Muscle layer of colon (tissue), 2 donors: ENCODE measurements around the gene CCDC34.

Source experiments
- H3K27ac ChIP-seq: one replicate; pipeline ENCODE4 v1.7.0; 2013; ENCODE audit warnings: low read depth, mild to moderate bottlenecking, low read length, moderate library complexity
- H3K27me3 ChIP-seq, 2 donors: one replicate each; pipeline ENCODE4 v1.7.0; 2013; ENCODE audit warnings: low read length in 2 of 2, mild to moderate bottlenecking in 2 of 2; ENCODE audit not compliant: insufficient read depth in 2 of 2, control insufficient read depth in 1 of 2
- H3K36me3 ChIP-seq: one replicate; pipeline ENCODE4 v1.7.0; 2013; ENCODE audit warnings: mild to moderate bottlenecking, low read length; ENCODE audit not compliant: insufficient read depth
- H3K4me1 ChIP-seq: one replicate; pipeline ENCODE4 v1.7.0; 2013; ENCODE audit warnings: mild to moderate bottlenecking, low read length; ENCODE audit not compliant: insufficient read depth
- H3K4me3 ChIP-seq, 2 donors: one replicate each; pipeline ENCODE4 v1.7.0; 2013; ENCODE audit warnings: low read length in 2 of 2, low read depth in 1 of 2, mild to moderate bottlenecking in 1 of 2, moderate library complexity in 1 of 2
- H3K9ac ChIP-seq: one replicate; pipeline ENCODE4 v1.7.0; 2013; ENCODE audit warnings: low read length
- H3K9me3 ChIP-seq: one replicate; pipeline ENCODE4 v1.7.0; 2013; ENCODE audit warnings: mild to moderate bottlenecking, low read length
- donor health status: abdominal sarcoma.
- donor health status: Adenocarcinoma of cecum.

CCDC34 gene, protein sequence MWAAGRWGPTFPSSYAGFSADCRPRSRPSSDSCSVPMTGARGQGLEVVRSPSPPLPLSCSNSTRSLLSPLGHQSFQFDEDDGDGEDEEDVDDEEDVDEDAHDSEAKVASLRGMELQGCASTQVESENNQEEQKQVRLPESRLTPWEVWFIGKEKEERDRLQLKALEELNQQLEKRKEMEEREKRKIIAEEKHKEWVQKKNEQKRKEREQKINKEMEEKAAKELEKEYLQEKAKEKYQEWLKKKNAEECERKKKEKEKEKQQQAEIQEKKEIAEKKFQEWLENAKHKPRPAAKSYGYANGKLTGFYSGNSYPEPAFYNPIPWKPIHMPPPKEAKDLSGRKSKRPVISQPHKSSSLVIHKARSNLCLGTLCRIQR

DNA sequence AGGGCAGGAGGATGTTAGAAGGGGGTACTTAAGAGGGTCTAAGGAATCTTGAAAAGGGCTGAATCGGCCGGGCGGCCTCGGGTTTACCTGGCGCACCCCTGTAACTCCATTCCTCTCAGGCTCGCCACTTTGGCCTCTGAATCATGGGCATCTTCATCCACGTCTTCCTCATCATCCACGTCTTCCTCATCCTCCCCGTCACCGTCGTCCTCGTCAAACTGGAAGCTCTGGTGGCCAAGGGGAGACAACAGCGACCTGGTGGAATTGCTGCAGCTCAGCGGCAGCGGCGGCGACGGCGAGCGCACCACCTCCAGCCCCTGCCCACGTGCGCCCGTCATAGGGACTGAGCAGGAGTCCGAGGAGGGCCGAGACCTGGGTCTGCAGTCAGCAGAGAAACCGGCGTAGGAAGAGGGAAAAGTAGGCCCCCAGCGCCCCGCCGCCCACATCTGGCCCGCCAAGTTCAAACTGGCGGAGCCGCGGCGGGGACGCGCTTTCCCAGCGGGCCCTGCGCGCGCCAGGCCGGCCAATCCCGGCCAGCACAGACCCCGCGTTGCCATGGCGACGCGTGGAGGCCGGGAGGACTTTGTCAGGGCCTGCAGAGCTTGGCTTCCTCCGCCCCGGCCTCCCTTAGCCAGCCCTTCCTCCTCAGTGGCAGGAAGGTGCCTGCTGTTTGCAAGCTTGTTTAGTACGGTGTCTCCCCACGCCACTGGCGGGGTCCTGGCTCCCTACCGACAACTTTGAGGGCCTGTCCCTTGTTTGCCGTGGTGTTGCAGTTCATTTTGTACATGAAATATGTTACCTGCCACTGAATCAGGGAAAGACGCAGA lies at the start of gene CCDC34:
TSS of gene CCDC34 (minus strand) at position 467 of the 827 bp plus-strand sequence. CDS start at position 446, 21 bp downstream.
- Histone ChIP-seq H3K36me3 (no peaks in the 10 kb centered on the region), H3K4me1 (peaks cover 12% of the 10 kb centered on the region), H3K4me3 (peak within 1 kb of the TSS; percentile 52 to 90), H3K9me3 (no peaks in the 10 kb centered on the region), H3K9ac (peak within 1 kb of the TSS; percentile 15), H3K27me3 (no peaks in the 10 kb centered on the region), H3K27ac (peak within 1 kb of the TSS; percentile 13)

DNA sequence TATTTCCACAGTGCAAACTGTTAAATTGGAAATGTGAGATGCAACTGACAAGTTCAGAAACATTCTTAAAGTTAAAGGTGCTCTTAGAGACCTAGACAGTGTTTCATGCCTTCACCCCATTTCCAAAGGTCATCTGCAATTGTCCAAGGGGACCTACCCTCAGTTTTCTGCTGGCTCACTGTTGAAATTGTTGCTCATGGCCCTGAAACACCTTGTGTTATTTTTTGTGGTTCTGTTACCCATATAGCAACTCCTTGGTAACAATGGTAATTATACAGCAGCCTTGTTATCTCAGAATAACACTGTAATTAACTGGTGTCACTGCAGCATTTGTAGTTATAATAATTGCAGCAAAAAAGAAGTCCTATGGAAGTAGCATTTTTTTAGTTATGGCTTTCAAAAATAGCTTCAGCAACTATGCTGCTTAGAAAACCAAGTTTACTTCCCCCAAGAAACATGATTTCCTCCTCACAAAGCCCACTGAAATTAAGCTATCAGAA lies 49.2 kb upstream of the CCDC34 start:
- Histone ChIP-seq H3K36me3 (no peaks in the 10 kb centered on the region), H3K9me3 (no peaks in the 10 kb centered on the region), H3K4me3 (no peak overlapping the region), H3K27me3 (no peaks in the 10 kb centered on the region), H3K4me1 (no peaks in the 10 kb centered on the region), H3K27ac (no peak overlapping the region), H3K9ac (no peak overlapping the region)

DNA sequence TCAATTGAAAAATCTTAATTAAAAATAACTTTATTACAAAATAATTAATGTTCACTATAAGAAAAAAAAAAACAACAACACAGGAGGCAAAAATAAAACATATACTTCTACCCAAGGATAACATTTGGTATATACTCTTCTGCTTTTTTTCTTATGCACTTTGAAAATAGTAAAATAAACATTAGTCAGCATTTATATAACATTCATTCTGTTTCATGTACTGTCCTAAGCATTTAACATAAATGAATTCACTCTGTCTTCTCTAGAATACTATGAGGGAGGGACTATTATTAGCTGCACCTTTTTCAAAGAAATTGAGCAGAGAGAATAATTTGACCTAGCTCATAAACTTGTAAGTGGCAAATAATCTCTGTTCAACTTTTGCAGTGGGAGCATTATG lies 48.3 kb upstream of the CCDC34 start:
- Histone ChIP-seq H3K27ac (no peak overlapping the region), H3K4me1 (no peaks in the 10 kb centered on the region), H3K4me3 (no peak overlapping the region), H3K36me3 (no peaks in the 10 kb centered on the region), H3K9me3 (no peaks in the 10 kb centered on the region), H3K27me3 (no peaks in the 10 kb centered on the region), H3K9ac (no peak overlapping the region)

DNA sequence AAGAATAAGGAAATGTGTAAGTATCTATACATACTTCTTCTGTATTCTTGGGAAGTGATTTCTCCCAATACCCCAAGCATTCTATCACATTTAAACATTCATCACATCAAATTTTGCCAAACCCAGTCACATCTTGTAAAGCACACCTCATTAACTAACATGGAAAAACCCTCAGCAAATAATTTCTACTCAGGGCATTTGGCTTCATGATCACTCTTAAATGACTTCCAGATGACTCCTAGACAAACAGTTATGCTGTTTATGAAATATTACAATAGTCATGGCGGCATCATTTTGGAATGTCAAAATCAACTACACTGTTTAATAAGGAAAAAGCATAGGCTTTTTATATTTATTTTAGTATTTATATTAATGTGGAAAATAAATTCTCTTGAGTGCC lies 47.3 kb upstream of the CCDC34 start:
- Histone ChIP-seq H3K4me1 (no peaks in the 10 kb centered on the region), H3K9ac (no peak overlapping the region), H3K4me3 (no peak overlapping the region), H3K9me3 (no peaks in the 10 kb centered on the region), H3K27ac (no peak overlapping the region), H3K36me3 (no peaks in the 10 kb centered on the region), H3K27me3 (no peaks in the 10 kb centered on the region)

DNA sequence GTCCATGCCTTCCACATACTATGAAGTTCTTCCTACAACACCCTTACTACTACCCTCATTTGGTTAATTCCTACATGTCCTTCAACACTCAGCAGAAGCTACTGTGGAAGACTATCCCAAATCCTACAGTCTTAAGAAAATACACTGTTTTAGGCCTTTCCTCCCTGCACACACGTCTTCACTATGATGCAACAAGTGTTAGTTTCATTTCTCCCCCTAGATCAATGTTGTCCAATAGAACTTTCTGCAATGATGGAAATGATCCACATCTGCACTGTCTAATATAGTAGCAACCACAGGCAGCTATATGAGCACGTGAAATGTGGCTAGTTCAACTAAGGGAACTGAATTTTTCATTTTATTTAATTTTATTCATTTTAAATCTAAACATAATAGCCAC lies 46.7 kb upstream of the CCDC34 start:
- Histone ChIP-seq H3K4me1 (no peaks in the 10 kb centered on the region), H3K27me3 (no peaks in the 10 kb centered on the region), H3K4me3 (no peak overlapping the region), H3K27ac (no peak overlapping the region), H3K9ac (no peak overlapping the region), H3K9me3 (no peaks in the 10 kb centered on the region), H3K36me3 (no peaks in the 10 kb centered on the region)

DNA sequence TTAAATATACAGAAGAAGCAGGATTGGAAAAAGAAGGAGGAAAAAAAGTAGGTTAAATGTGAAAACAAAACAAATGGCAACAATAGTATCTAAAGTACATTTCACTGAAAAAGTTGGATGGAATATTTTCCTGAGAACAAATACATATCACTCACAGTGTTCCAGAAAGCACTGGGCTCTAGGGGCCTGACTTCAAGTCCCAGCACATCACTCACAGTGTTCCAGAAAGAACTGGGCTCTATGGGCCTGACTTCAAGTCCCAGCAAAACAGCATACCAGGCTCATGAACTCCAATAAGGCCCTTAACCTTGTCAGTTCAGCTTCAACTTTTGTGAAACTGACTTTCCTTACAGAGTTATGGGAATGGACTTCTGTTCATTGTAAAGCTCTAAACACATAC lies 46.0 kb upstream of the CCDC34 start:
- H3K9me3 ChIP-seq, result no peaks in the 10 kb centered on the region
- no peaks in the 10 kb centered on the region for H3K27me3 ChIP-seq
- no peaks in the 10 kb centered on the region for H3K4me1 ChIP-seq
- no peak overlapping the region for H3K4me3 ChIP-seq
- H3K36me3 ChIP-seq, result no peaks in the 10 kb centered on the region
- H3K27ac ChIP-seq, result no peak overlapping the region
- no peak overlapping the region for H3K9ac ChIP-seq

DNA sequence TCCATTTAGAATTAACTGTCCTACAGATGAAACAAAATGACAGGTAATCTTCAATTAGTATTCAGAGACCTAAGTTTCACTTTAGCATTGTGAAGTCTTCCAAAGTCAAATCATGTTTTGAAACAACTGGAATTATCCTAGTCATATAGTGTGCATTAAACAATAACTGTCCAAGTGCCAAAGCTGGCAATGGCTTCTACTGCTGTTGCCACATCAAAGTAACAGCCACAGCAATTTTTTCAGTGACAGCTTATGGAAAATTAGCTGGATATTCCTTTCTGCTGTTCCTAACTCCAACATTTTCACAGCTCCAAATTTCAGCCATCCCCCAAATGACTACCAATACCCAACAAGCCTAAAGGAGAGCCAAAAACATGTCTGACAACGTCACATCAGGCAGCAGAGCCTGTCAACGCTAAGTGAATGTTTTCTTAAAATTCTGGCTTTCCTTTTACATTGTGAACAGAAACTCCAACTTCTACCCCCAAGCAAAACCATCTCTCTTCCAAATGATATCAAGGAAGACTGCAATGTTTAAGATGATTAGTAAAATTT lies 45.3 kb upstream of the CCDC34 start:
- Histone ChIP-seq H3K4me1 (no peaks in the 10 kb centered on the region), H3K27ac (no peak overlapping the region), H3K4me3 (no peak overlapping the region), H3K9ac (no peak overlapping the region), H3K27me3 (no peaks in the 10 kb centered on the region), H3K36me3 (no peaks in the 10 kb centered on the region), H3K9me3 (no peaks in the 10 kb centered on the region)

DNA sequence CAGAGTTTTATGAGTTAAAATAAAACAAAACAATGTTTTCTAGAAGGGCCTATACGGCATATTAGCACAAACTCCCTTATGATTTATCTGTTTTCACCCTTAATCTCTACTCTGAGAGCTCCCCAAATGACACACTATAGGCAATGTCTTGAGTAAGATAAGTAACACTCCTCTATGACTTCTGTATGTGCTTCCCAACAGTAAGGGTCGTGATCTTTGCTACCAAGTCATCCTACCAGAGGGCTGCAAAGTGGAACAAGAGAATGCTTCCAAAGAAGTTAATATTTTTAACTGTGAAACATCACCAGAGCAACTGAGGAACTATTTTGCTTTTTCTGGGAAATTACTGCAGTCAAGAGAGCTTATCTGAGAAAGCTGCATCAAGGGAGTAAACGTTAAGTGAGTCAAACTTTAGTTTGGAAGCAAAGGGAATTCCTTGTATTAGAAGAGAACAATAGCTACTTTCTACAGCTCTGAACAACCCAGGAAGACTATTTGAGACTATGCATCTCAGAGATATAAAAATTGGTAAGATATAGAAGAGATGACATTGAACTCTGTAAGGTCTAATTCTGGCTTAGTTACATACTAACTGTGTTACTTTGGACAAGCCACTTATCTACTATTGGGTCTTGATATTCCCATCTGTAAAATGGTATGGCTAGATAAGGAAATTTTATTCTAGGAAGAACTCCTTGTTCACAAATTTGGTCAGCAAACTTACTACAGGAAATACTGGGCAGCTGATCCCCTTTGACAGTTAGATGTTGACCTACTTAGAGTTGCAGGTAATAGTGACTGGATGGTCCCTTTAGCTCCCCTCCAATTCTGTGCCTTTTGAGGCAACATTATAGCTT lies 43.7 kb upstream of the CCDC34 start:
- Histone ChIP-seq H3K9me3 (no peaks in the 10 kb centered on the region), H3K27ac (no peak overlapping the region), H3K36me3 (no peaks in the 10 kb centered on the region), H3K4me1 (no peaks in the 10 kb centered on the region), H3K4me3 (no peak overlapping the region), H3K27me3 (no peaks in the 10 kb centered on the region), H3K9ac (no peak overlapping the region)

DNA sequence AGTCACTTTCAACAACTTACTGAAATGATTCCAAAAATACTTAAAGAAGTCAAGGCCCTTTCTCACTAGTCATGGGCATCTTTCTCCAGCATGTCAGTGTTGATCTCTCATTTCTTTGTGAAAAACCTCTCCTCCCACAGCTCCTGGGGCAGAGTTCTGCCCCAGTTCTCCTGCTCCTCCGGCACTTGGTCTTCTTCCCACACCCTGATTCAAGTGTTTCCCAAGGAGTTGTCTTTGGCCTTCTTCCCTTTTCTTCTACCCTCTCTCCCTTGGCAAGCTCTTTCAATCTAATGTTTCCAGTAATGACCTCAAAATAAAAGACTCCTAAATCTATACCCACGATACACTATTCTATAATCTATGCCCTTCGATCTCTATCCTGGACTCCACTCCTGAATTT lies 42.1 kb upstream of the CCDC34 start:
- no peaks in the 10 kb centered on the region for H3K36me3 ChIP-seq
- H3K4me1 ChIP-seq, result no peaks in the 10 kb centered on the region
- no peaks in the 10 kb centered on the region for H3K9me3 ChIP-seq
- no peak overlapping the region for H3K9ac ChIP-seq
- H3K27me3 ChIP-seq, result no peaks in the 10 kb centered on the region
- H3K4me3 ChIP-seq, result no peak overlapping the region
- no peak overlapping the region for H3K27ac ChIP-seq

DNA sequence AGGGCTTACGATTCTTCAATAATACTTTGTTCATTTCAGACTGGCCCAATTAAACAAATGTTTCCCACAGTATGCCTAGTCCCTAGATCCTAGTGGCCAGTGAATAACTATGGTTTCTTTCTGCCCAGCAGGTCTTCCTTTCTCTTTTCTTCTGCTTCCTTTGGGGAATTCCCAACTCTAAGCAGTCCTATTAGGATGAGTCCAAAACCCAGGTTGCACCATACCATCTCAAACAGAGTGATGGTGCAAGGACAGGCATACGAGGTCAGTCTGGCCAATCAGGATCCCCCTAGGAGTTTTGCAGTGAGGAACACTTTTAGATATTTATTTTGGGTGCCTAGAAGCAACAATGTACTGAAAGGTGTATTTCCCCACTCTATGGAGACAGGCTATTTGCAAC lies 41.4 kb upstream of the CCDC34 start:
- H3K4me3 ChIP-seq, result no peak overlapping the region
- H3K9me3 ChIP-seq, result no peaks in the 10 kb centered on the region
- H3K27me3 ChIP-seq, result no peaks in the 10 kb centered on the region
- no peak overlapping the region for H3K27ac ChIP-seq
- H3K4me1 ChIP-seq, result no peaks in the 10 kb centered on the region
- H3K9ac ChIP-seq, result no peak overlapping the region
- H3K36me3 ChIP-seq, result no peaks in the 10 kb centered on the region

DNA sequence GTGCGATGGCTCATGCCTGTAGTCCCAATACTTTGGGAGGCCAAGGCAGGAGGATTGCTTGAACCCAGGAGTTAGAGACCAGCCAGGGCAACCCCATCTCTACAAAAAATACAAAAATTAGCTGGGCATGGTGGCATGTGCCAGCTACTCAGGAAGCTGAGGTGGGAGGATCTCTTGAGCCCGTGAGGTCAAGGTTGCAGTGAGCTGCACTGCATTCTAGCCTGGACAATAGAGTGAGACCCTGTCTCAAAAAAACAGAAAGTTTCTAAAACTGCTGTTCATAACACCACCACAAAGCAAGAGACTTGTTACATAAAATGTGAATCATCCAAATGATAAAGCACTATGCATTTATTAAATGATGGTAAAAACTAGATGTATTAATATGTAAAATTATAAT lies 40.2 kb upstream of the CCDC34 start:
- Histone ChIP-seq H3K4me1 (no peaks in the 10 kb centered on the region), H3K27ac (no peak overlapping the region), H3K9ac (no peak overlapping the region)

More for the DNA sequence above, 40.2 kb upstream of the CCDC34 start:
- Histone ChIP-seq H3K36me3 (no peaks in the 10 kb centered on the region), H3K9me3 (no peaks in the 10 kb centered on the region), H3K27me3 (no peaks in the 10 kb centered on the region), H3K4me3 (no peak overlapping the region)
